Endothelial cell of umbilical vein (primary cell): Measurements from ENCODE around the gene CHCHD3. TPM values are rescaled to one million over a fixed set of nuclear protein-coding genes. Genes with fewer than 3 reads are reported as not detected.

Experiments
- BruUV-seq: library from RNA; stranded (reverse); fragments of 400-500 nt; replicated peaks from 2 replicates; lab custom pipeline; 2021; lab: Mats Ljungman, UMichigan
- CTCF ChIA-PET: fragments of 300-600, 350-600 bp; sonication (Branson Sonifier 250); formaldehyde crosslinking; loops from one replicate; lab custom pipeline; 2021; ENCODE audit warnings: antibody characterized with exemption, inconsistent platforms; lab: Charles Lee
- POLR2A ChIA-PET: fragments of 300-600, 350-600 bp; sonication (Branson Sonifier 250); formaldehyde crosslinking; loops from one replicate; lab custom pipeline; 2021; ENCODE audit warnings: antibody characterized with exemption, inconsistent platforms; lab: Charles Lee
- DNase-seq: peaks from one replicate; pipeline ENCODE4 v3.0.0-alpha.2; 2011; ENCODE audit warnings: low read depth, low spot score
- FAIRE-seq: peaks from 2 replicates; lab custom pipeline; 2011; peaks lifted over from hg19 to GRCh38; lab: Jason Lieb, UNC
- H2AFZ ChIP-seq: 2 replicates; pipeline ENCODE4 v1.6.0; 2012; ENCODE audit warnings: low read depth, low read length, control low read depth, inconsistent platforms
- H3K27ac ChIP-seq: 2 replicates; pipeline ENCODE4 v1.5.1; 2011; ENCODE audit warnings: low read depth, mild to moderate bottlenecking, control low read depth, low read length, moderate library complexity; ENCODE audit not compliant: insufficient read depth
- H3K27me3 ChIP-seq, 2 experiments: 2 replicates each; pipeline versions ENCODE4 v1.6.0 to v1.6.1; 2011; ENCODE audit warnings: low read length in 2 of 2, mixed read lengths in 1 of 2; ENCODE audit not compliant: control insufficient read depth in 2 of 2, insufficient read depth in 2 of 2
- H3K36me3 ChIP-seq, 2 experiments: 2 replicates in 1 of 2; 3 replicates in 1 of 2; pipeline ENCODE4 v1.5.1; 2011; ENCODE audit warnings: low read length in 2 of 2, mild to moderate bottlenecking in 1 of 2, moderate library complexity in 1 of 2; ENCODE audit not compliant: control insufficient read depth in 2 of 2, insufficient read depth in 2 of 2; ENCODE audit errors: extremely low read depth in 1 of 2
- H3K4me1 ChIP-seq: 3 replicates; pipeline ENCODE4 v1.5.1; 2011; ENCODE audit warnings: mild to moderate bottlenecking, low read length; ENCODE audit not compliant: control insufficient read depth, insufficient read depth; ENCODE audit errors: extremely low read depth
- H3K4me2 ChIP-seq: 2 replicates; pipeline ENCODE4 v1.6.1; 2011; ENCODE audit warnings: low read length, control low read depth, mixed read lengths; ENCODE audit not compliant: insufficient read depth
- H3K4me3 ChIP-seq, 3 experiments: fragments of 200-600 bp in 1 of 3; sonication (generic), shearing (Covaris generic) in 1 of 3; replicated peaks in 1 of 3; 2 replicates each; pipeline ENCODE4 v1.5.1; 2011 to 2016; ENCODE audit warnings: control low read depth in 3 of 3, low read length in 3 of 3, mild to moderate bottlenecking in 2 of 3, inconsistent platforms in 1 of 3, low read depth in 1 of 3, moderate library complexity in 1 of 3; ENCODE audit not compliant: insufficient read depth in 1 of 3
- H3K79me2 ChIP-seq: 2 replicates; pipeline ENCODE4 v1.6.0; 2012; ENCODE audit warnings: low read length, inconsistent platforms; ENCODE audit not compliant: control insufficient read depth, insufficient read depth
- H3K9ac ChIP-seq: replicated peaks from 2 replicates; pipeline ENCODE3; 2011; ENCODE audit warnings: low read length, control low read depth; ENCODE audit not compliant: insufficient read depth; ENCODE audit errors: extremely low read depth
- H3K9me1 ChIP-seq: replicated peaks from 3 replicates; pipeline ENCODE4 v1.6.0; 2011; ENCODE audit warnings: mild to moderate bottlenecking, low read length; ENCODE audit not compliant: control insufficient read depth, insufficient read depth; ENCODE audit errors: extremely low read depth
- H3K9me3 ChIP-seq: replicated peaks from 2 replicates; pipeline ENCODE4 v1.5.1; 2012; ENCODE audit warnings: low read length, inconsistent platforms; ENCODE audit not compliant: control insufficient read depth, insufficient read depth
- H4K20me1 ChIP-seq: replicated peaks from 2 replicates; pipeline ENCODE3; 2011; ENCODE audit warnings: mild to moderate bottlenecking, low read length; ENCODE audit not compliant: control insufficient read depth, insufficient read depth; ENCODE audit errors: extremely low read depth
- CTCF ChIP-seq, 2 donors: IDR thresholded peaks; 1 replicate in 1 of 2; 2 replicates in 1 of 2; pipeline ENCODE4 v1.5.1; 2011; ENCODE audit warnings: low read length in 2 of 2, mild to moderate bottlenecking in 2 of 2, moderate library complexity in 2 of 2, control low read depth in 1 of 2, inconsistent platforms in 1 of 2, low read depth in 1 of 2; ENCODE audit not compliant: insufficient read depth in 1 of 2; ENCODE audit errors: extremely low read depth in 1 of 2
- EZH2 ChIP-seq: IDR thresholded peaks from 2 replicates; pipeline ENCODE4 v1.6.1; 2012; ENCODE audit warnings: borderline replicate concordance, low read depth, mild to moderate bottlenecking, moderate library complexity, low read length, inconsistent platforms; ENCODE audit not compliant: severe bottlenecking
- FOS ChIP-seq: IDR thresholded peaks from 2 replicates; pipeline ENCODE4 v1.6.1; 2011; ENCODE audit warnings: mild to moderate bottlenecking, low read length, moderate library complexity, borderline replicate concordance; ENCODE audit not compliant: insufficient read depth
- GATA2 ChIP-seq: IDR thresholded peaks from 2 replicates; pipeline ENCODE4 v1.7.0; 2011; ENCODE audit warnings: low read depth, mild to moderate bottlenecking, moderate library complexity, mixed read lengths, low read length; ENCODE audit not compliant: insufficient read length, insufficient read depth
- JUN ChIP-seq: IDR thresholded peaks from 2 replicates; pipeline ENCODE4 v1.6.1; 2011; ENCODE audit warnings: borderline replicate concordance, low read depth; ENCODE audit not compliant: insufficient read length, insufficient read depth
- MYC ChIP-seq: IDR thresholded peaks from one replicate; pipeline ENCODE4 v1.6.1; 2011; ENCODE audit warnings: mild to moderate bottlenecking, low read depth, low read length
- POLR2A ChIP-seq: IDR thresholded peaks from 2 replicates; pipeline ENCODE4 v1.6.1; 2012; ENCODE audit warnings: low read depth, mild to moderate bottlenecking, control low read depth, low read length
- POLR2AphosphoS5 ChIP-seq: IDR thresholded peaks from 2 replicates; pipeline ENCODE4 v1.6.1; 2012; ENCODE audit warnings: low read depth, mild to moderate bottlenecking, control low read depth, low read length, moderate library complexity; ENCODE audit not compliant: insufficient read depth
- dilution Hi-C: fragments of 300-500 bp; cut with MboI; formaldehyde crosslinking; loops from one replicate; pipeline ENCODE4 v1.15.0; 2019; ENCODE audit warnings: low sequenced_read_pairs; ENCODE audit not compliant: extremely low pct_ligation_motif_present
- intact Hi-C: fragments of 100-400 bp; cut with micrococcal nuclease; formaldehyde crosslinking; loops from one replicate; pipeline ENCODE4 v1.10.0; 2022
- polyA plus RNA-seq, 4 experiments: library from polyadenylated mRNA; depleted of rRNA in 3 of 4; stranded (reverse) in 3 of 4; unstranded in 1 of 4; fragments of >200 nt; gene quantifications; 2 replicates each; pipeline versions ENCODE4 v1.2.1 to v1.2.3, GENCODE V29; 2011 to 2012; ENCODE audit warnings: missing spikeins in 1 of 4
- total RNA-seq: library from RNA; stranded (reverse); gene quantifications from 2 replicates; pipeline ENCODE4 v1.2.3, GENCODE V29; 2021
- TF ChIP-seq, protein P1 (sequence below): IDR thresholded peaks from 2 replicates; pipeline ENCODE4 v1.6.1; 2011; ENCODE audit not compliant: insufficient read depth, insufficient read length

The CHCHD3 gene
- total and polyA plus RNA-seq, 2 donors (not counting 3 experiments of a cell fraction or from before 2014, with no cell fraction given): 22.0 to 63.7 TPM

GRCh38 chr7:132972745-132973144 lies 109.1 kb downstream of the CHCHD3 start:
- intact Hi-C loops: no loop called here
- ChIA-PET POLR2A (no interaction called here), CTCF (interaction anchor here (0.6 kb wide), 1 partner anchor 463 kb away, joined by 3 read pairs; no protein-coding TSS in a partner anchor)
- peaks cover 4% of the 10 kb centered on the region for H3K79me2 ChIP-seq
- no peaks in the 10 kb centered on the region for H3K9me1 ChIP-seq
- peaks cover 0 to 3% of the 10 kb centered on the region in 2 experiments for H3K36me3 ChIP-seq
- H3K27me3 ChIP-seq: no peaks in the 10 kb centered on the region
- no TSS peak for BruUV-seq
- H3K9ac ChIP-seq: no peak overlapping the region
- dilution Hi-C loops: no loop called here
- TF ChIP-seq POLR2AphosphoS5 (no peak), POLR2A (no peak)
- TF ChIP-seq, protein P1, sequence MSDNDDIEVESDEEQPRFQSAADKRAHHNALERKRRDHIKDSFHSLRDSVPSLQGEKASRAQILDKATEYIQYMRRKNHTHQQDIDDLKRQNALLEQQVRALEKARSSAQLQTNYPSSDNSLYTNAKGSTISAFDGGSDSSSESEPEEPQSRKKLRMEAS: no peak
- H3K27ac ChIP-seq: no peak overlapping the region
- FAIRE-seq (no peak), DNase-seq (no peak)
- no peak overlapping the region for H3K4me3 ChIP-seq
- H2AFZ ChIP-seq: no peak overlapping the region
- H4K20me1 ChIP-seq: no peaks in the 10 kb centered on the region
- no peaks in the 10 kb centered on the region for H3K9me3 ChIP-seq
- no peak overlapping the region for H3K4me2 ChIP-seq
- no peaks in the 10 kb centered on the region for H3K4me1 ChIP-seq

DNA sequence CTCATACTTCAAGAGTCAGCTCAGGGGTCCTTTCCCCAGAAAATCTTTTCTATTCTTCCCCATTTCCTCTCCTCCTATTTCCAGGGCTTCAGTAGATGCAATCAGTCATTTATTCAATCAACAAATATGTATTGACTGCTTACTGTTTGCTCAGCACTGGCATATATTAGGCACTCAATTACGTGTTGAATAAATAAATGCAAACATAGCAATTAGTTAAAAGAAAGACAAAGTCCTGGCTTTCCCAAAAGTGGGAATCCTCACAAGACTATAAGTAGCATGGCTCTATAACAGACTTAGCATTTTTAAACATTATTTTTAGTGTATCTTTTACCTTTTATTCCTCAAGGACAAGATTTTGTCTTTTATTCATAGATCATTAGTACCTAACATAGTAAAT lies 111.6 kb downstream of the CHCHD3 start:
- Histone ChIP-seq H3K79me2 (peaks cover 5% of the 10 kb centered on the region), H3K4me2 (no peak overlapping the region), H3K9me1 (no peaks in the 10 kb centered on the region), H3K4me1 (no peaks in the 10 kb centered on the region), H4K20me1 (peaks cover 2% of the 10 kb centered on the region), H3K27me3 (no peaks in the 10 kb centered on the region), H3K27ac (no peak overlapping the region), H3K4me3 (no peak overlapping the region), H2AFZ (no peak overlapping the region), H3K9me3 (no peaks in the 10 kb centered on the region), H3K9ac (no peak overlapping the region), H3K36me3 (peaks cover 0 to 3% of the 10 kb centered on the region in 2 experiments)
- POLR2A ChIA-PET: no interaction called here
- intact Hi-C loops: no loop called here
- dilution Hi-C loops: no loop called here
- TF ChIP-seq FOS (no peak), POLR2A (no peak), MYC (no peak), JUN (no peak), POLR2AphosphoS5 (no peak), GATA2 (no peak), EZH2 (no peak), CTCF (IDR thresholded peaks at IDR 0.05; ENCODE audit: extremely low read depth in 1 of 2, insufficient read depth in 1 of 2, low read depth in 1 of 2, low read length in 2 of 2) (no peak)
- TF ChIP-seq, protein P1: no peak
- CTCF ChIA-PET: no interaction called here
- BruUV-seq: no TSS peak
- DNase-seq (no peak), FAIRE-seq (no peak)
